ENCODE data around the gene ANGPTL8.

Gene ANGPTL8

DNA sequence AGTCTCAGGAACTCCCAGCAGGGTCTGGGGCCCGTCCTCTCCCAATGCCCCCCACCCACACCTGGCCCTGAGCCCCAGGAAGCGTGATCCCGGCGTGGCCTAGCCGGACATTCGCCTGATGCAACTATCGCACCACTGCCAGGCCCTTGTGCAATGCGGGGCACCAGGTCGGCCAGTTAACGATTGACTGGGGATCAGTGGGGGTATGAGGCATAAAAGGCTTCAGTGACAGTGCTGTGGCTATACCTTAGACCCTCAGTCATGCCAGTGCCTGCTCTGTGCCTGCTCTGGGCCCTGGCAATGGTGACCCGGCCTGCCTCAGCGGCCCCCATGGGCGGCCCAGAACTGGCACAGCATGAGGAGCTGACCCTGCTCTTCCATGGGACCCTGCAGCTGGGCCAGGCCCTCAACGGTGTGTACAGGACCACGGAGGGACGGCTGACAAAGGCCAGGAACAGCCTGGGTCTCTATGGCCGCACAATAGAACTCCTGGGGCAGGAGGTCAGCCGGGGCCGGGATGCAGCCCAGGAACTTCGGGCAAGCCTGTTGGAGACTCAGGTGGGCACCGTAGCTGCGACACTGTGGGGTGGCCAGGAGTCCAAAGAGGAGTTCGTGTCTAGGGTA lies at the start of gene ANGPTL8:
ANGPTL8 (plus strand) TSS at position 243 of the 624 bp plus-strand sequence; CDS start at position 262, 19 bp downstream.
- DNase-seq: no peak

GRCh38 chr19:11190501-11190900 lies 48.9 kb upstream of the ANGPTL8 start:
- DNase-seq: no peak

DNA sequence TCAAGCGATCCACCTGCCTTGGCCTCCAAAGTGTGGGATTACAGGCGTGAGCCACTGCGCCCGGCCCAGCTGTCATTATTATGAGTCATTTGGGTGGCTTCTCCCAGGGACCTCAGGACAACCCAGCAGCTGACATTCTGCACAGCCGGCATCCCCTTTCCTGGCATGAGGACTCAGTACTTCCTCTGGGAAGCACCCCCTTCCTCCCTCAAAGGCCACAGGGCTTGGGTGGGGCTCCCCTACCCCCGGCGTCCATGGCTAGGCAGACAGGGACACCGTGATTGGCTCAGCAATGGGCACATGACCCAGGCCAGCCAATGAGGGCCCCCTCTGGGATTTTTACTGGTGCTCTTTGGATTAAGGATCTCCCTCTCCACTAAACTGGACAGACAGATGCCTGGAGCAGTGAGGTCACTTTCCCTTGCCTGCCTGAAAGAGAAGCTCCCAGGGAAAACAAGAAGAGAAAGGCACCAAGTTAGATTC lies 48.1 kb upstream of the ANGPTL8 start:
- peak; percentile 91 for DNase-seq

GRCh38 chr19:11191934-11192333 lies 47.5 kb upstream of the ANGPTL8 start:
- no peak for DNase-seq

GRCh38 chr19:11192957-11193939 lies 46.2 kb upstream of the ANGPTL8 start:
- DNase-seq: no peak

DNA sequence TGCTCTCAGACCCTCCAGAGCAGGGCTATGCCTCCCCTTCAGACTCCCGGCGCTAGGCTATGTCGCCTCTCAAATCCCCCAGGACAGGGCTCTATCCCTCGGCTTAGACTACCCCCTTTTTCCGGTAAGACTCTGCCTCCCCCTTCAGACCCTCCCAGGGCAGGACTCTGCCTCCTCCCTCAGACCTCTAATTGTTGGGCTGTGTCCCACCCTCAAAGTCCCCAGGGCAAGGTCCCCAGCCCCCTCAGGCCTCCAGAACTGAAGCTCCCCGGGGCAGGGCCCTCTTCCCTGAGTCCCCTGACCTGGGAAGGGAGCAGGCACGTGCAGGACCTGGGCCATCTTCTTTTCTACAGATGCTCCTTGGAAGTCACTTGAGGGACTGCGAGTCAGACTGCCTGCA lies 45.2 kb upstream of the ANGPTL8 start:
- no peak for DNase-seq

- no peak for DNase-seq
These were observed 44.5 kb upstream of the ANGPTL8 start for GRCh38 chr19:11194656-11195558.

DNA sequence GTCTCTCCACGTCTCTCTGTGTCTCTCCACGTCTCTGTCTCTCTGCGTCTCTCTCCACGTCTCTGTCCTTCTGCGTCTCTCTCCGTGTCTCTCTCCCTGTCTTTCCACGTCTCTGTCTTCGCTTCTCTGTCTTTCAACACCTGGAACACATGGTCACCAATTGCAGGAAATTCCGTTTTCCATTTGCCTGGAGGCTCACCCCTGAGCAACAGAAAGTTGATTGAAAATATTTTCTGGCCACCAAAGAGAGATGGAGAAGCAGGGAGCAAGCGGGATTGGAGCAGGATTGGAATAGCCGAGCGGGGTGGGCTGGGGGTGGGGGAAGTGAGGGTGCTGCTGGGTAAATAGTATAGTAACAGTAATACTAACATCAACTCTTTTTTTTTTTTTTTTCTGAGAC lies 43.7 kb upstream of the ANGPTL8 start:
- no peak for DNase-seq

GRCh38 chr19:11196406-11197287 lies 42.8 kb upstream of the ANGPTL8 start:
- no peak for DNase-seq

DNA sequence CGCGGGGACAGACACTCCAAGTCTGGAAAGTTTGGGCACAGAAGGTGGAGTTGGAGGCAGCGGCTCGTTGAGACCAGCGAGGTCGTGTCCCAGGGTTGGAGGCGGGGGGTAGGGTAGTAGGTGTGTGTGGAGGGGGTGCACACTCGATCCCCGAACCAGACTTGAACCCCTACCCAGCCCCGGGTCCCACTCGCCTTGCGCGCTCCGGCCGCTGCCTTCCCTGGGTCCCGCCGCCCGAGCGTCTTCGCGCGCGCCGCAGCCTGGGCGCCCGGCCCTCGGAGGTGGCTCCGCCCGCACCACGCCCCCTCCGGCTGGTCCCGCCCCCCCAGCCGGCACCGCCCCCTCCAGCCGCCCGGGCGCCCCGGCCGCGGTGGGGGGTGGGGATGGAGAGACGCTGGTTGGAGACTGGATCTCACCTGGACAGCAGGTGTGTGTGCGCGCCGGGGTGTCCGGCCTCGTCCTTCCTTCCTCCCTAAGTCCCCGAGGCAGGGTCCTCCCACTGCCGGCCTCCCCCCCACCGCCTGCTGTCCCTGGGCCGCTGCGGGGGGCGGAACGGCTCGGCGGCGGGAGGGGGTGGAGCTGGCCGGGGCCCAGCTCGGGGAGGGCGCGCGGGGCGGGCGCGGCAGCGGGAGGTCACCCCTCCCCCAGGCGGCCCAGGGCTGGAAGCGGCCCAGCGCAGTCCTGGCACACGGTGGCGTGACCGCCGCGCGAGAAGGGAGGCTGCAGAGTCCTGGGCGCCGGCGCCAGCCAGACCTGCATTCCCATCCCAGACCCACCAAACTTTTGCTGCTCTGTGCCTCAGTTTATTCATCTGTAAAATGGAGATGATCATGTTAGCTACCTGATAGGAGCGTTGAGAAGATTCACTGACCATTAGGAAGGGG lies 41.9 kb upstream of the ANGPTL8 start, which contains the start of gene KANK2:
KANK2 (minus strand) TSS at position 255 of the 884 bp plus-strand sequence. CDS start 3,034 bp downstream, outside the sequence.
- peak; percentile 65 for DNase-seq

DNA sequence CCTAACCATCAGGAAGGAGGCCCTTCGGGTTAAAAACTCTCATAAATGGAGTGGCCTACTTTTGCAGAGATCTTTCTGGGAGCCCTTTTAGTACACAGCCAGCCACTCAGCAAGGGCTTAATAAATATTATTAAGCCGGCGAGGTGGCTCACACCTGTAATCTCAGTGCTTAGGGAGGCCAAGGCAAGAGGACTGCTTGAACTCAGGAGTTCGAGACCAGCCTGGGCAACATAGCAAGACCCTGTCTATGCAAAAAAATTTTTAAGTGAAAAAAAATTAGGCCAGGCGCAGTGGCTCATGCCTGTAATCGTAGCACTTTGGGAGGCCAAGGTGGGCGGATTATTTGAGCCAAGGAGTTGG lies 41.3 kb upstream of the ANGPTL8 start:
- DNase-seq: no peak

DNA sequence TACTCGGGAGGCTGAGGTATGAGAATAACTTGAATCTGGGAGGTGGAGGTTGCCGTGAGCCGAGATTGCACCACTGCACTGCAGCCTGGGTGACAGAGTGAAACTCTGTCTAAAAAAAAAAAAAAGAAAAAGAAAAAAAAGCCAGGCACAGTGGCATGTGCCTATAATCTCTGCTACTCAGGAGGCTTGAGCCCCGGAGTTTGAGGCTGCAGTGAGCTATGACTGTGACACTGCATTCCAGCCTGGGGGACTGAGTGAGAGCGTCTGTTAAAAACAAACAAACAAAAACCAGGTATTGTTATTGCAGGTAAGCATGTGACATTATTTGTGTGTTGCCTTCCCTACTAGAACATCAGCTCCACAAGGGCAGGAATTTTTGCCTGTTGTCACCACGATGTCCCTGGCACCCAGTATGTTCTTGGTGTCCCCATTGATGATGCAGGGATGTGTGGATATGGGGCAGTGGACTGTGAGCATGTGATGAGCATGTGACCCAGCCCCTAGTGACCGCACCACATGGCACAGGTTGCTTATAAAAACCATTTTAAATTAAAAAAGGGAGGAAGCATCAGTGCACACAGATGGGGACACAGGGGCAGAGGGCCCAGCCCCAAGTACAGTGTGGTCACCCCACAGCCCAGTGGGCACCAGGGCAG lies 40.5 kb upstream of the ANGPTL8 start:
- no peak for DNase-seq

GRCh38 chr19:11199517-11199916 lies 39.9 kb upstream of the ANGPTL8 start:
- DNase-seq: no peak

DNA sequence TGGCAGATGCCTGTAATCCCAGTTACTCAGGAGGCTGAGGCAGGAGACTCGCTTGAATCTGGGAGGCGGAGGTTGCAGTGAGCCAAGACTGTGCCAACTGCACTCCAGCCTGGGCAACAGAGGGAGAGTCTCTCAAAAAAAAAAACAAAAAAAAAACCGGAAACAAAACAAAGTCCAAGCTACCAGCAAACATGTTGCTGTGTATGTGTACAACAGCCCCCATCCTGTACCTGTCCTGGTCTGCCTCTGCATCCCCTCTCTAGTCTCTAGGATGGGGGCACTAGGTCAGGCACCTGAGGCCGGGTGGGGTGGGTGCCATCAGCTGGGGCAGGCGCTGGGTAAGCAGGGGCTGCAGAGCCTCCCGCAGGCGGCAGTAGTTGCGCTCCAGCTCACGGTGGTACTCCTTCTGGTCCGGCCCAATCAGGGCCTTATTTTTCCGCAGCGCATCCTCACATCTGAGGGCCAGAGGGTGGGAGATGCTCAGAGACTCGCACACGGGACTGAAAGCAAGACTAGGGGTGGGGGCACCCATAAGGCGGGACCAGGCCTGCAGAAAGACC lies 39.3 kb upstream of the ANGPTL8 start:
- DNase-seq: no peak

- DNase-seq: no peak
These were observed 38.5 kb upstream of the ANGPTL8 start for GRCh38 chr19:11200931-11201330.

DNA sequence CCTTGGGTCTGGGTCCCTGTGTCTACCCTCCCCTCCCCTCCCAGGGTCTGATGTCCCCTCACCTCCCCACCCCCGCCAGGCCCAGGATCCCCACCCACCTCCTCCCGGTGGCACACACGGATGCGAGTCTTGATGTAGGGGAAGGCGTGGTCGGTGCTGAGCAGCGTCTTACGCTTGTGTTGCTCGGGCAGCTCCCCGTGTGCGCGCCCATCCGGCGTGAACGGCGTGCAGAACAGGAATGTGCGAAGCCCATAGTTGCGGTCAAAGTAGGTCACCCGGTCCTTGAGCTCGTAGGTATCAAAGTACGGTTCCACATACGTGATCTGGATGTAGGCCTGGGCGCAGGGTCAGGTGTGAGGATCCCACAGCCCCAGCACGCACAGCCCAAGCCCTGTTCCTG lies 37.6 kb upstream of the ANGPTL8 start:
- no peak for DNase-seq

DNA sequence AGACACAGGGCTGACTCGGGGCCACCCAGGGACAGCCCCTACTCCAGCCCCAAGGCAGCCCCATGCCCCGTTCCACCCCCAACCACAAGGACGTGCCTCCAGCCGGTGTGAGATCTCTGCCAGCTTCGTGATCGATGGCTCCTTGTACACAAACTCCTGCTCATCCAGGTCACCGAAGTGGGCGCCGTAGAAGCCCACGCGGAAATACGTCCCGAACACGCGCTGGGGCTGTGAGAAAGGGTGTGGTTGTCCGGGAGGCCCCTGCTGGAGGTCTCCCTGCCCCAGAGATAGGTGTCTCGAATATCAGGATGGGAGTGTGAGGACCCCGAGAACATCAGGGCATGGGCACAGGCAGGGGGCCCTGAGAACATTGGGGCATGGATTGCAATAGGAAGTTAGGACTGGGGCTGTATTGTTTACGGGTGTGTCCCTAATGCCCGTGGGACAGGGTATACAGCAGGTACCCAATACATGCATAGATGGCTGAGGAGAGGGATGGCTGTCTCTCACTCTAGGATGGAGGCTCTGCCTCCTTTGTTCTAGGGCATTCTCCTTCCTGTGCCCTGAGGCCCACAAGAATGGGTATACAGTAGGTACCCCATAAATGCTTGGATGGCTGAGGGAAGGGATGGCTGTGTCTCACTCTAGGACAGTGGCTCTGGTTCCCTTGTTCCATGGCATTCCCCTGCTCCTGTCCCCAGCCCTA lies 36.8 kb upstream of the ANGPTL8 start:
- DNase-seq: no peak

- DNase-seq: peak; percentile 17
These were observed 36.0 kb upstream of the ANGPTL8 start for GRCh38 chr19:11203194-11204075.
